Measurements from ENCODE around the gene THAP7.
"Not testable (repeated sequence)": the region's sequence is repeated elsewhere in the genome, so short reads cannot be mapped to it uniquely, and the experiment has no call there.

THAP7 gene

GRCh38 chr22:21009638-21010425 lies 7.9 kb upstream of the THAP7 start:
- no peak overlapping the region for H3K4me3 ChIP-seq (ENCODE audit: low read depth, low read length)
- DNase-seq (ENCODE audit: low read depth): no peak
- TF ChIP-seq CTCF (IDR thresholded peaks at IDR 0.05; ENCODE audit: low read depth, low read length, missing control alignments): no peak

- H3K4me3 ChIP-seq (ENCODE audit: low read depth, low read length); DNase-seq (ENCODE audit: low read depth): not testable (repeated sequence)
Measured at GRCh38 chr22:21009208-21009607, 7.3 kb upstream of the THAP7 start.

- TF ChIP-seq CTCF (IDR thresholded peaks at IDR 0.05; ENCODE audit: low read depth, low read length, missing control alignments): no peak
- no peak for DNase-seq (ENCODE audit: low read depth)
- peak overlapping the region; percentile 15; the same call in 1 of the 2 replicates for H3K4me3 ChIP-seq (ENCODE audit: low read depth, low read length)
Measured at GRCh38 chr22:21003782-21004181, 1.9 kb upstream of the THAP7 start.

- TF ChIP-seq CTCF (IDR thresholded peaks at IDR 0.05; ENCODE audit: low read depth, low read length, missing control alignments): no peak
- peak overlapping the region; percentile 80 for H3K4me3 ChIP-seq (ENCODE audit: low read depth, low read length)
- no peak for DNase-seq (ENCODE audit: low read depth)
Measured at GRCh38 chr22:21000987-21001600, 824 bp downstream of the THAP7 start.

- DNase-seq (ENCODE audit: low read depth): no peak
- H3K4me3 ChIP-seq (ENCODE audit: low read depth, low read length): peak overlapping the region; percentile 80
- no peak for TF ChIP-seq CTCF (IDR thresholded peaks at IDR 0.05; ENCODE audit: low read depth, low read length, missing control alignments)
Measured at GRCh38 chr22:21000207-21000986, 1.5 kb downstream of the THAP7 start.

GRCh38 chr22:20999350-21000206 lies 2.3 kb downstream of the THAP7 start:
- no peak for DNase-seq (ENCODE audit: low read depth)
- no peak for TF ChIP-seq CTCF (IDR thresholded peaks at IDR 0.05; ENCODE audit: low read depth, low read length, missing control alignments)
- peak overlapping the region; percentile 80 for H3K4me3 ChIP-seq (ENCODE audit: low read depth, low read length)
